Breast epithelium (tissue), 4 donors: ENCODE measurements around the gene PDE7B. TPM values are rescaled to one million over a fixed set of nuclear protein-coding genes. Genes with fewer than 3 reads are reported as not detected.

Experiments used
- DNase-seq, 2 donors: peaks; one replicate each; pipeline ENCODE4 v3.0.0-alpha.2; 2019; ENCODE audit warnings: low spot score in 2 of 2
- H3K27ac ChIP-seq, 2 donors: fragments of 200-600 bp; sonication (generic) in 1 of 2; one replicate each; pipeline ENCODE4 v1.5.1; 2016 to 2019; ENCODE audit warnings: mild to moderate bottlenecking in 1 of 2
- H3K27me3 ChIP-seq, 2 donors: fragments of 200-600 bp; sonication (generic) in 1 of 2; one replicate each; pipeline versions ENCODE4 v1.5.1 to v1.6.0; 2017 to 2019; ENCODE audit warnings: control low read depth in 1 of 2, mild to moderate bottlenecking in 1 of 2
- H3K36me3 ChIP-seq: fragments of 200-600 bp; one replicate; pipeline ENCODE4 v1.5.1; 2019
- H3K4me1 ChIP-seq, 2 donors: fragments of 200-600 bp; sonication (generic); one replicate each; pipeline ENCODE4 v1.5.1; 2016 to 2019; ENCODE audit warnings: control low read depth in 1 of 2
- H3K4me3 ChIP-seq, 3 donors: fragments of 200-600 bp; sonication (generic); 1 replicate in 2 of 3; 2 replicates in 1 of 3; pipeline ENCODE4 v1.5.1; 2016 to 2019; ENCODE audit warnings: mild to moderate bottlenecking in 3 of 3, moderate library complexity in 2 of 3
- H3K9me3 ChIP-seq, 2 donors: fragments of 200-600 bp; sonication (generic) in 1 of 2; one replicate each; pipeline ENCODE4 v1.5.1; 2016 to 2019; ENCODE audit warnings: control low read depth in 1 of 2
- CTCF ChIP-seq, 3 donors: fragments of 450-650 bp; IDR thresholded peaks; one replicate each; pipeline ENCODE4 v1.5.1; 2016 to 2017; ENCODE audit warnings: antibody characterized with exemption in 3 of 3, mild to moderate bottlenecking in 3 of 3, moderate library complexity in 3 of 3
- POLR2A ChIP-seq: fragments of 450-650 bp; IDR thresholded peaks from one replicate; pipeline ENCODE4 v1.6.1; 2016; ENCODE audit warnings: antibody characterized with exemption, mild to moderate bottlenecking, moderate library complexity
- POLR2AphosphoS5 ChIP-seq, 3 donors: sonication (generic); formaldehyde crosslinking; IDR thresholded peaks; one replicate each; pipeline ENCODE4 v1.6.1; 2017; ENCODE audit warnings: antibody characterized with exemption in 3 of 3
- intact Hi-C: fragments of 100-400 bp; cut with DNase I; formaldehyde crosslinking; loops from one replicate; pipeline ENCODE4 v1.15.1; 2023; ENCODE audit warnings: low total_unique reads
- total RNA-seq, 3 donors: library from RNA; depleted of rRNA; stranded (reverse); fragments of >200 nt; gene quantifications; one replicate each; pipeline ENCODE4 v1.1.0, GENCODE V29; 2016

PDE7B gene
- total RNA-seq, 3 donors from 2014 or later: 3.4 to 5.2 (median 5.1) TPM

GRCh38 chr6:135955099-135955498 lies 103.6 kb downstream of the PDE7B start:
- H3K27ac ChIP-seq: no peak overlapping the region
- H3K27me3 ChIP-seq: no peaks in the 10 kb centered on the region
- DNase-seq: no peak
- TF ChIP-seq CTCF (IDR thresholded peaks at IDR 0.05): no peak
- TF ChIP-seq POLR2A: no peak
- TF ChIP-seq POLR2AphosphoS5 (IDR thresholded peaks at IDR 0.05): no peak
- no peak overlapping the region for H3K4me3 ChIP-seq
- intact Hi-C loops: no loop called here
- no peaks in the 10 kb centered on the region for H3K4me1 ChIP-seq
- no peaks in the 10 kb centered on the region for H3K36me3 ChIP-seq
- H3K9me3 ChIP-seq: no peaks in the 10 kb centered on the region

- H3K27ac ChIP-seq: no peak overlapping the region
- DNase-seq: peak in 1 of 2 donors; percentile 24
- no peaks in the 10 kb centered on the region for H3K4me1 ChIP-seq
- no peaks in the 10 kb centered on the region for H3K36me3 ChIP-seq
- H3K27me3 ChIP-seq: no peaks in the 10 kb centered on the region
- no peaks in the 10 kb centered on the region for H3K9me3 ChIP-seq
- intact Hi-C loops: no loop called here
- no peak for TF ChIP-seq POLR2AphosphoS5 (IDR thresholded peaks at IDR 0.05)
- no peak for TF ChIP-seq CTCF (IDR thresholded peaks at IDR 0.05)
- TF ChIP-seq POLR2A: no peak
- H3K4me3 ChIP-seq: no peak overlapping the region
Measured at GRCh38 chr6:135962731-135963130, 111.2 kb downstream of the PDE7B start.

- intact Hi-C loops: no loop called here
- Histone ChIP-seq H3K4me1 (no peaks in the 10 kb centered on the region), H3K4me3 (no peak overlapping the region), H3K36me3 (no peaks in the 10 kb centered on the region), H3K9me3 (no peaks in the 10 kb centered on the region), H3K27me3 (no peaks in the 10 kb centered on the region), H3K27ac (no peak overlapping the region)
- TF ChIP-seq POLR2A (no peak), CTCF (IDR thresholded peaks at IDR 0.05) (no peak), POLR2AphosphoS5 (IDR thresholded peaks at IDR 0.05) (no peak)
- no peak for DNase-seq
Measured at GRCh38 chr6:135970750-135971149, 119.2 kb downstream of the PDE7B start.

GRCh38 chr6:135971351-135971750 lies 119.8 kb downstream of the PDE7B start:
- intact Hi-C loops: no loop called here
- Histone ChIP-seq H3K27me3 (no peaks in the 10 kb centered on the region), H3K9me3 (no peaks in the 10 kb centered on the region), H3K27ac (no peak overlapping the region), H3K4me1 (no peaks in the 10 kb centered on the region), H3K4me3 (no peak overlapping the region), H3K36me3 (no peaks in the 10 kb centered on the region)
- no peak for DNase-seq
- TF ChIP-seq POLR2AphosphoS5 (IDR thresholded peaks at IDR 0.05) (no peak), POLR2A (no peak), CTCF (IDR thresholded peaks at IDR 0.05) (no peak)

GRCh38 chr6:135972150-135972549 lies 120.6 kb downstream of the PDE7B start:
- Histone ChIP-seq H3K27ac (no peak overlapping the region), H3K4me3 (no peak overlapping the region), H3K36me3 (no peaks in the 10 kb centered on the region), H3K9me3 (no peaks in the 10 kb centered on the region), H3K4me1 (no peaks in the 10 kb centered on the region), H3K27me3 (no peaks in the 10 kb centered on the region)
- DNase-seq: no peak
- intact Hi-C loops: no loop called here
- TF ChIP-seq POLR2AphosphoS5 (IDR thresholded peaks at IDR 0.05): no peak
- no peak for TF ChIP-seq POLR2A
- TF ChIP-seq CTCF (IDR thresholded peaks at IDR 0.05): no peak
